Progenitor cell of endocrine pancreas (in vitro differentiated cells): Measurements from ENCODE around the gene CAMK4. TPM values are rescaled to one million over a fixed set of nuclear protein-coding genes. Genes with fewer than 3 reads are reported as not detected.

Experiments used
- DNase-seq: peaks from one replicate; pipeline ENCODE4 v3.0.0; 2021; ENCODE audit warnings: low spot score; ENCODE audit not compliant: unreplicated experiment
- H3K27ac Mint-ChIP-seq: 2 replicates; pipeline ENCODE4 v1.8.0; 2021; ENCODE audit warnings: mild to moderate bottlenecking, moderate library complexity, mixed read lengths
- H3K27me3 Mint-ChIP-seq: 2 replicates; pipeline ENCODE4 v1.8.0; 2021; ENCODE audit warnings: mixed read lengths
- H3K36me3 Mint-ChIP-seq: 2 replicates; pipeline ENCODE4 v1.8.0; 2022; ENCODE audit warnings: mixed read lengths; ENCODE audit not compliant: insufficient read depth
- H3K4me1 Mint-ChIP-seq: 2 replicates; pipeline ENCODE4 v1.8.0; 2021; ENCODE audit warnings: low read depth, mixed read lengths
- H3K4me3 Mint-ChIP-seq: 2 replicates; pipeline ENCODE4 v1.8.0; 2021; ENCODE audit warnings: low read depth, mild to moderate bottlenecking, moderate library complexity, mixed read lengths
- H3K9me3 Mint-ChIP-seq: 2 replicates; pipeline ENCODE4 v1.8.0; 2021; ENCODE audit warnings: low read depth, mixed read lengths
- total RNA-seq: library from RNA; stranded (reverse); gene quantifications from 2 replicates; pipeline ENCODE4 v1.2.1, GENCODE V29; 2021
- TF ChIP-seq, protein P1 (sequence below): fragments of 200-600 bp; sonication (generic); IDR thresholded peaks from one replicate; pipeline ENCODE4 v1.5.0; 2021; ENCODE audit warnings: antibody characterized with exemption, mild to moderate bottlenecking; ENCODE audit not compliant: unreplicated experiment

CAMK4 gene
- total RNA-seq, 1 donor from 2014 or later = 2.3 TPM

DNA sequence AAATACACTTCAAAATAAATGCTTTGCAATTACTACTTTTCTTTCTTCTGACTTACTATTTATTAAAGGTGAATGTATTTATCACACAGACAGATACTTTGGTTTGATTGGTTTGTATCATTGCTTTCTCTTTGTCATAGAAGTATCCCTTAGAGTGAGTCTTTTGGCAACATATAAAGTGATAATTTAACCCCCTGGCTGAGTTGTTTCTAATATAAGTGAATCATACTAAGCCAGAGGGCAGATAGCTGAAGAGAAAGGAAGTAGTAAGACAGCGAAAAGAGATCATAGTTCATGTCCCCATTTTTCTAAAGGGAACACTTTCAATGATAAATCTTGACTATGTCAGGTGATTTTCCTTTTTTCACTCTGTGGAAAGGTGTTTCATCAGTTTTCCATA lies 38.6 kb downstream of the CAMK4 start:
- H3K27me3 Mint-ChIP-seq = no peaks in the 10 kb centered on the region
- no peaks in the 10 kb centered on the region for H3K4me1 Mint-ChIP-seq
- no peak overlapping the region for H3K4me3 Mint-ChIP-seq
- H3K36me3 Mint-ChIP-seq = no peaks in the 10 kb centered on the region
- DNase-seq = no peak
- no peaks in the 10 kb centered on the region for H3K9me3 Mint-ChIP-seq
- H3K27ac Mint-ChIP-seq = no peak overlapping the region
- TF ChIP-seq, protein P1, sequence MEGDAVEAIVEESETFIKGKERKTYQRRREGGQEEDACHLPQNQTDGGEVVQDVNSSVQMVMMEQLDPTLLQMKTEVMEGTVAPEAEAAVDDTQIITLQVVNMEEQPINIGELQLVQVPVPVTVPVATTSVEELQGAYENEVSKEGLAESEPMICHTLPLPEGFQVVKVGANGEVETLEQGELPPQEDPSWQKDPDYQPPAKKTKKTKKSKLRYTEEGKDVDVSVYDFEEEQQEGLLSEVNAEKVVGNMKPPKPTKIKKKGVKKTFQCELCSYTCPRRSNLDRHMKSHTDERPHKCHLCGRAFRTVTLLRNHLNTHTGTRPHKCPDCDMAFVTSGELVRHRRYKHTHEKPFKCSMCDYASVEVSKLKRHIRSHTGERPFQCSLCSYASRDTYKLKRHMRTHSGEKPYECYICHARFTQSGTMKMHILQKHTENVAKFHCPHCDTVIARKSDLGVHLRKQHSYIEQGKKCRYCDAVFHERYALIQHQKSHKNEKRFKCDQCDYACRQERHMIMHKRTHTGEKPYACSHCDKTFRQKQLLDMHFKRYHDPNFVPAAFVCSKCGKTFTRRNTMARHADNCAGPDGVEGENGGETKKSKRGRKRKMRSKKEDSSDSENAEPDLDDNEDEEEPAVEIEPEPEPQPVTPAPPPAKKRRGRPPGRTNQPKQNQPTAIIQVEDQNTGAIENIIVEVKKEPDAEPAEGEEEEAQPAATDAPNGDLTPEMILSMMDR = no peak

DNA sequence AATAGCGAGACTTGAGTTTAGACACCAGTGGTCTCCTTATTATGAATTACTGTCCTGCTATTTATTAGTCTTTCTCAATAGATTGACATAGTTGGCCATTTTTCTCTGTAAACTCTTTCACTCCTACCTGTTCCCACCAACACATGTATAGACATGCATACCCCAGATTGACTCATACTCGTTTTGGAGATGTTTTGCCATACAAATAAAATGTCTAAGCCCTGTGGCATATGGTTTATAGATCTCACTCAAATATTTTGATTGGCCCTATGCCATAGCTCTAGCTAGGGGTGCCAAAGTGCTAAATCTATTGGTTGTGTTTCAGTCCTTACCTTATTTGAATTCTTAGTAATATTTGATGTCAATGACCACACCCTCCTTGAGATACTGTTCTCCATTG lies 42.3 kb downstream of the CAMK4 start:
- H3K9me3 Mint-ChIP-seq = no peaks in the 10 kb centered on the region
- no peaks in the 10 kb centered on the region for H3K36me3 Mint-ChIP-seq
- H3K4me1 Mint-ChIP-seq = no peaks in the 10 kb centered on the region
- no peak for DNase-seq
- H3K27ac Mint-ChIP-seq = no peak overlapping the region
- TF ChIP-seq, protein P1 = no peak
- no peak overlapping the region for H3K4me3 Mint-ChIP-seq
- peaks cover 3% of the 10 kb centered on the region for H3K27me3 Mint-ChIP-seq

DNA sequence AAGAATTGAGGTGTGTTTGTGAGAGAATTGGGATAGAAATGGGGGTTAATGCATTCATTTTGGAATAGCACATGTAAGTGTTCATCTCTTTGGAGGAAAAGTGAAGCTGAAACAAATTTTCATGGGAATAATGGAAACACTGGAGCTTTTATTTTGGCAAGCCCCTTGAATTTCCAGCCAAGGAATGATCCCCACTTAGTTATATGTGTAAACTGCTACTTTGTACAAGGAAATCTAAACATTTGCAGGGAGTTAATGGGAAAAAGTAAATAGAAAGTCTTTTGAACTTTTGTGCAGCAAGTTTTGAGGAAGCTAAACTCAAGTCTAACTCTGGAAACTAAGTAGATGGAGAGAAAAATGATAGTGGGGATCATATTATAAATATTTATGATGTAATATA lies 44.1 kb downstream of the CAMK4 start:
- H3K36me3 Mint-ChIP-seq = no peaks in the 10 kb centered on the region
- peaks cover 3% of the 10 kb centered on the region for H3K27me3 Mint-ChIP-seq
- no peak overlapping the region for H3K27ac Mint-ChIP-seq
- TF ChIP-seq, protein P1 = no peak
- no peak for DNase-seq
- no peak overlapping the region for H3K4me3 Mint-ChIP-seq
- H3K4me1 Mint-ChIP-seq = no peaks in the 10 kb centered on the region
- H3K9me3 Mint-ChIP-seq = no peaks in the 10 kb centered on the region

DNA sequence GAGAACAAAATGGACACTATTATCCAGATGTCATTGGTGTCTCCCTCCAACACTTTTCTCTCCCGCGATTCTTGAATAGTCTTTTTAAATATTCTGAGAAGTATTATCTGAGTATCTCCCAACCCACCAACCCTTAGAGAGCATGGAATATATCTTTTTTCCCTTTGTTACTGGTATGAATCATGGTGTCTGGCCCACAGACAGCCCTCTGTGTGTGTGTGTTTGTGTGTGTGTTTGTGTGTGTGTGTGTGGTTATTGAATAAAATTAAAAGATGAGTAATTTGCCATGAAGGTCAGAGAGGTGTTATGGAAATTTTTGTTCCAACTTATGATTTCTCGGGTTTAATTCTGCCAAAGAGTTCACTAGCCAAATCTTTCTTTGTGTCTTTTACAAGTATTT lies 47.7 kb downstream of the CAMK4 start:
- H3K27ac Mint-ChIP-seq = no peak overlapping the region
- H3K9me3 Mint-ChIP-seq = no peaks in the 10 kb centered on the region
- H3K36me3 Mint-ChIP-seq = no peaks in the 10 kb centered on the region
- no peak overlapping the region for H3K4me3 Mint-ChIP-seq
- no peak for DNase-seq
- H3K4me1 Mint-ChIP-seq = no peaks in the 10 kb centered on the region
- TF ChIP-seq, protein P1 = no peak
- H3K27me3 Mint-ChIP-seq = peaks cover 3% of the 10 kb centered on the region

DNA sequence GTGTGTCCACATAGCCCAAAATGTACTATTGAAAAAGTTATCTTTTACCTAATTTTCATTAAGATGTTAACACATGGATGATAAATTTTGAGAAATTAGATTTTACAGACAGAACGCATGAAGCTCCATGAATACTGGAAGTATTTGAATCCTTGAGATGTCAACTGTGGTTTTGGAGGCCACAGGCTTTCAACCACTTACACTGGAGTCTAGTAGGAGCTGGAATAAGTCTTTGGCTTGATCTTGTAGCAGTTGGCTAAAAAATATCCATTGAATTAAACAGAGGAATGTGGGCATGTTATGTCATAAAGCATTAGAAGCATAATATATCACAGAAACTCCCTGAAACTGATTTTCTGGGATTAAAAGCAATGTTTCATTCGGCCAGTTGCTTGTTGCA lies 52.9 kb downstream of the CAMK4 start:
- no peak overlapping the region for H3K4me3 Mint-ChIP-seq
- H3K4me1 Mint-ChIP-seq = no peaks in the 10 kb centered on the region
- TF ChIP-seq, protein P1 = no peak
- H3K9me3 Mint-ChIP-seq = no peaks in the 10 kb centered on the region
- H3K27ac Mint-ChIP-seq = no peak overlapping the region
- H3K27me3 Mint-ChIP-seq = no peaks in the 10 kb centered on the region
- H3K36me3 Mint-ChIP-seq = no peaks in the 10 kb centered on the region
- DNase-seq = no peak
